Stimulated activated CD4-positive, alpha-beta T cell treated with anti-CD3 and anti-CD28 coated beads, Interleukin-4, amount 100 ng/mL, for 24 hours (primary cell): ENCODE measurements around the gene HNRNPM.
A peak's percentile ranks its signal among the peaks of the same experiment; 100 is the strongest.
"Not testable (repeated sequence)": the region's sequence is repeated elsewhere in the genome, so short reads cannot be mapped to it uniquely, and the experiment has no call there.

Source experiments
- DNase-seq: peaks from one replicate; pipeline ENCODE4 v3.0.0-alpha.2; 2020

Gene HNRNPM

GRCh38 chr19:8426283-8426682, 18.5 kb upstream of the HNRNPM start:
- no peak for DNase-seq

GRCh38 chr19:8429044-8429443, 15.7 kb upstream of the HNRNPM start:
- no peak for DNase-seq

- no peak for DNase-seq
Measured at GRCh38 chr19:8429826-8430225, 14.9 kb upstream of the HNRNPM start.

- DNase-seq, result no peak
Measured at GRCh38 chr19:8430650-8431049, 14.1 kb upstream of the HNRNPM start.

GRCh38 chr19:8438236-8438635, 6.5 kb upstream of the HNRNPM start:
- no peak for DNase-seq

DNA sequence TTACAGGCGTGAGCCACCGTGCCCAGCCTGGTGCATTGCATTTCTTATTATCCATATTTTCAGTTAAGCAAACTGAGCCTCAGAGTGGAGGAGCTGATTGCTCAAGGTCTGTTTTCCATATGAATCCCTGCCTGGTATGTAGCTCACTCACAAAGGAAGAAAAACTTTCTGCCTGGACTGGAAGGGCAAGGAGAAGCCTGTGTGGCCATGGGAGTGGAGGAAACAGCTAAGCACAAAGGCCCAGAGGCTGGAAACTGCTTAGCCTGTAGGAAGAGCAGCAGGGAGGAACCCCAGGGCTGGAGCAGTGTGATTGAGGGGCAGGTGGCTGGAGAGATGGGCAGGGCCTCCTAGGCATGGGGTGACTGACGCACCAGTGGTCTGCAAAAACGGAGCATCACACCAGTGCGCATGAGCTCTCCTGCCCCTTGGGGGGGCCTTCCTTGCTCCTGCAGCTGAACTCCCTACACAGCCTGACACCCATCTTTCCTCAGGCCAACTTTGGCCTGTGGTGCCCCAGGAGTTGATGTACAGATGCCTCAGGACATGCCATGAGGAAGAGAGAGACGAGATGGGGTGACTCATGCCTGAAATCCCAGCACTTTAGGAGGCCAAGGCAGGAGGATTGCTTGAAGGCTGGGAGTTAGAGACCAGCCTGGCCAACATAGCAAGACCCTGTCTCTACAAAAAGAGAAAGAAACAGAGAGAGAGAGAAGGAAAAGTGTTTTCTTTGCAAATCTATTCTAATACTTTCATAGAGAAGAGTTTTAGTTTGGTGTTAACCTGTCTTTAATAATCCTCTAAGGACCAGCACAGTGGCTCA, 2.8 kb upstream of the HNRNPM start:
- DNase-seq, result no peak

- not testable (repeated sequence) for DNase-seq
Measured at GRCh38 chr19:8444140-8444676, 567 bp upstream of the HNRNPM start.

DNA sequence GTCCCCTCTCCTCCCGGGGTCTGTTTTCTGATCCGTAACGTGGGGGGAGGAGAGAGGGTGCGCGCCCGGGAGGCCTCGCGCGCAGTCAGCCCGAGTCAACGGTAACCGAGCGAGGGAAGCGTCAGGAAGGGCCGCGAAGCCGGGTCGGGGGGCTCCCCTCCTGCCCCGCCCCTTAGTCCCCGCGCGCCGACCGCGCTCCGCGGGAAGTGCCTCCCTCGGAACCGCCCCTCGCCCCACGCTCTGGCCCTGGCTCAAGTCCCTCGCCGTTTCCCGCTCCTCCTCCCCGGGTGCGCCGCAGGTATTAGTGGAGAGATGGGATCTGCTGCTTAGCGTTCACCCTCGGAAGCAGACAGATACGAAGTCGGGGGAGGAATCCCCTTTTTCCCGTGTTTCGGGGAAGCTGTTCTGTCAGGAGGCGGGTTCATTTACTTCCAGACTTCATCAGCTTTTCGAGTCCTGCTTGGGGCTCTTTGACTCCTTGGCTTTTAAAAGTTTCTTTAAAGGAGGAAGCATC, 770 bp downstream of the HNRNPM start:
- peak; percentile 47 for DNase-seq

- DNase-seq, result no peak
Measured at GRCh38 chr19:8446061-8446709, 1.4 kb downstream of the HNRNPM start.

GRCh38 chr19:8449830-8450229, 5.1 kb downstream of the HNRNPM start:
- DNase-seq, result no peak

- DNase-seq, result no peak
Measured at GRCh38 chr19:8451377-8451776, 6.6 kb downstream of the HNRNPM start.

DNA sequence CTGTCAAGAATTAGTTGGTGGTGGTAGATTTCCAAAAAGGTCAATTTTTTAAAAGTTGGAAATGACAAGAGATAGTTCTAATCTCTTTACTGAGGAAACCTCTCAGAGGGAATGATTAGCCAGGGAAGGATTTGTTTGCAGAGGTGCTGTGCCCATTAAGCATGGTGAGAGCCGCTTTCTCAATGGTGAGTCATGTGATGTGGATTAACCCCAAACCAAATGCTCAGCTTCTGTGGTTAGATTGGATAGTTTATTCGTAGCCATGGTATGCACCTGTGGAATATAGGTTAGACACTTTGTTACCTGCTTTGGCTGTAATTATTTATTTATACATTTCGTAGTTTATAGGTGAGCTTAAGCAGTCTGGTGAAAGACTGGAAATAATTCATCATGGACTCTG, 7.1 kb downstream of the HNRNPM start:
- peak; percentile 20 for DNase-seq

DNA sequence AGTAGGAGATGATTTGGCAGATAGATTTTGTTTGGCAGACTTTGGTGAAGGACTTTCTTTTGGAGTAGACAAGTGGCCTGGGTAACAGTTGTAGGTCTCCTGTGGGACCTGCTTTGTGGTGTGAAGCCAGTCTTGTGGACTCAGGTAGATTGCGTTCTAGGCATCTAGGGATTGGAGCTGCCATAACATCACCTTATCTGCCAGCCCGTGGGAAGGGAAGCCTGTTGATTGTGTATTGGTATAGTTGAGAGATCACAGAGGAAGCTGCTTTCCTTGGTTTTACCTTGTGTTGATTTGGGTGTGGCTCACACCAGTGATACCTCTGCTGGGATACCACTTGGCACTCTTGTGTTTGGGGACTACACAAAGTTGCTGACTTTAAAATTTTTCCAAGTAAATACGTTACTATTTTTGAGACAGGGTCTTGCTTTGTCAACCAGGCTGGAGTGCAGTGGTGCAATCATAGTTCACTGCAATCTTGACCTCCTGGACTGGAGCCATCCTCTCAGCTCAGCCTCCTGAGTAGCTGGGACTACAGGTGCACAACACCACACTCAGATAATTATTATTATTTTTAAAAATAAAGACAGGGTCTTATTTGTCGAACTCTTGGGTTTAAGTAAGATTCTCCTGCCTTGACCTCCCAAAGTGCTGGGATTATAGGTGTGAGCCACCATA, 7.8 kb downstream of the HNRNPM start:
- DNase-seq, result no peak

- DNase-seq, result no peak
Measured at GRCh38 chr19:8453616-8454015, 8.8 kb downstream of the HNRNPM start.

DNA sequence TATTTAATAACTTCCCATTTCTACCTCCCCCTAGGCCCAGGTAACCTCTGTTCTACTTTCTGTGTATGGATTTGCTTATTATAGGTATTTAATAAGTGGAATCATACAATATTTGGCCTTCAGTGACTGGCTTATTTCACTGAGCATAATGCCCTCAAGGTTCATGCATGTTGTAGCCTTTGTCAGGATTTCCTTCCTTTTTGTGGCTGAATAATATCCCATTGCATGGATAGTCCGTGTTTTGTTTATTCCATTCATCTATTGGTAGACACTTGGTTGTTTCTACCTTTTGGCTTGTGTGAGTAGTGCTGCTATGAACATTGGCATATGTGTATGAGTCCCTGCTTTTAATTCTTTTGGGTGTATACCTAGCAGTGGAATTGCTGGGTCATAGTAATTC, 9.4 kb downstream of the HNRNPM start:
- no peak for DNase-seq

DNA sequence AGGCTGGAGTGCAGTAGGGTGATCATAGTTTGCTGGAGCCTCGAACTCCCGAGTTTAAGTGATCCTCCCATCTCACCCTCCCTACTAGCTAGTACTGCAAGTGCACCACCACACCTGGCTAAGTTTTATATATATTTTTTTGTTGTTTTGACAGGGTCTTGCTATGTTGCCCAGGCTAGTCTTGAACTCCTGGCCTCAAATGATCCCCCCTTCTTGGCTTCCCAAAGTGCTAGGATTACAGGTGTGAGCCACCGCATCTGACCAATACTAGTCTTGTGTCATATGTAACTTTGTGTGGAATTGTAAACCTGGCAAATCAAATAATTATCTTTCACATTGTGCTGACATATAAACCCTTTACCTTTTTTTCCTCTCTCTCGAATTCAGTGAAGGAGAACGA, 10.2 kb downstream of the HNRNPM start:
- no peak for DNase-seq

DNA sequence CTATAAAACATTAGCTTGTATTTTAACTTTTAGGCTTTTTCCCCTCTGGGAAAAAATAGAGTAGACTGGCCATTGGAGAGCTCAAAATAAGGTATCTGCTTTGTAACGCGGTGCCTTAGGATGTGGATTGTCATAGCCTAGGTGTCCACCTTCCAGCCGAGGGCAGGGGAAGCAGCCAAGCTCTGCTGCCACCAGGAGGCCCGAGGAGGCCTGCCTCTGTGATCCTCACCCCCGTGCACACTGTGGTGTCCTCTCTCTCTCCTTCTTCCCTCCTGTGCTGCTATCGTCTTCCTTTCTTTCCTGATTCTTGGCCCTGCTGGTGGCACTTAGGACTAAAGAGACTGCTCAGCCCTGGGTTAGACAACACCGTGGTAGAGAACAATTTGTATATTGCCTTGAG, 11.3 kb downstream of the HNRNPM start:
- no peak for DNase-seq

DNA sequence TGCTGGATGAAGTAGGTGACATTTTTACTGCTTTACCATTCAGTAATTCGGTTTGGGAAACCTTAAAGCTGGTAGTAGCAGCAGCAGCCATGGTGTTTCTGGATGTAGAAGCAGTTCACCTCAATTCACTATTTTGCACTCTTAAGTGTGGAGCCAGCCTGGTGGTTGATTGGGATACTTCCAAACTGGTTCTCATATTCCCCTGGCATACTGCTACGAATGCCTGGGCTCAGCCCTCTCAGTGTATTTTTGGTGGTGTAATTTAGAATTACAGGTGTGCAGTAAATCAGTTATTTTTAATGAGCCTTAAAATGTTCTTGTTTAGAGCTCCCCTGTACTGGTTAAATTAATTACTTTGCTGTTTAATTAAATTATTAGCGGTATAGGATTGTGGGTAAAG, 12.4 kb downstream of the HNRNPM start:
- no peak for DNase-seq

DNA sequence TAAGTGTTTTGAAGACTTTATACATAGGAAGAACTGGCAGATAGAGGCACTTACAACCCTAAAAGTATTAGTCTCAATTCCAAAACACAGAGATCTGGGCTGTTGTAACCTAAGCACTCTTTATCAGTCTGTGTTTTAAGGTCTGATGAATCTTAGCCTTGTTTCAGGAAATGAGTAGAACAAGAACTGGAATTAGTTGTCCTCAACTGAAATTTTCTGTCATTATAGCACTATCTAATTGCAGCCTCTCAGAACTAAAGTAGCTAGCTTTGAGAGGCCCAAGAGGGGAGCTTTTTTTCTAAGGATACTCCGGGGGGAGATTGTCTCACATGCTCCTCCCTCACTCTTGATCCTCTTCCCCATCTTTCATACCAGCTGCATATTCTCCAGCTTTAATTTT, 13.1 kb downstream of the HNRNPM start:
- no peak for DNase-seq

DNA sequence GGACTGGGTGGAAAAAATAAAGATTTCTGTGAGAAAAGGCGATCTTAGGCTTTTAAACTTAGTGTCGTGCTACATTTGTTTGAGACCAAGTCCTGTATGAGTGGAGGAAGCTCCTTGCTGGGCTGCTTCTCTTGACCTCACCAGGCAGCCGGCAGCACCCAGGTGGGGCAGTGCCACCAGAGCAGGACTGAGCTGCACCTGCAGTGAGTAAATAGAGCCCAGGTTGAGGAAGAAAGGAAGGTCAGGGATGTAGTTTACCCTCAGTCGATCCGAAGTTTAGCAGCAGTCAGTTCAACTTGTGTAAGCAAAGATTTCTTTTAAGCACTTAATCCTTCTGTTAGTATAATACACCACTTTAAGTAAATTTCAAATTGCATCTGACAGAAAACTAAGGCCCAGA, 13.6 kb downstream of the HNRNPM start:
- DNase-seq, result no peak

GRCh38 chr19:8459095-8459494, 14.3 kb downstream of the HNRNPM start:
- DNase-seq, result no peak

DNA sequence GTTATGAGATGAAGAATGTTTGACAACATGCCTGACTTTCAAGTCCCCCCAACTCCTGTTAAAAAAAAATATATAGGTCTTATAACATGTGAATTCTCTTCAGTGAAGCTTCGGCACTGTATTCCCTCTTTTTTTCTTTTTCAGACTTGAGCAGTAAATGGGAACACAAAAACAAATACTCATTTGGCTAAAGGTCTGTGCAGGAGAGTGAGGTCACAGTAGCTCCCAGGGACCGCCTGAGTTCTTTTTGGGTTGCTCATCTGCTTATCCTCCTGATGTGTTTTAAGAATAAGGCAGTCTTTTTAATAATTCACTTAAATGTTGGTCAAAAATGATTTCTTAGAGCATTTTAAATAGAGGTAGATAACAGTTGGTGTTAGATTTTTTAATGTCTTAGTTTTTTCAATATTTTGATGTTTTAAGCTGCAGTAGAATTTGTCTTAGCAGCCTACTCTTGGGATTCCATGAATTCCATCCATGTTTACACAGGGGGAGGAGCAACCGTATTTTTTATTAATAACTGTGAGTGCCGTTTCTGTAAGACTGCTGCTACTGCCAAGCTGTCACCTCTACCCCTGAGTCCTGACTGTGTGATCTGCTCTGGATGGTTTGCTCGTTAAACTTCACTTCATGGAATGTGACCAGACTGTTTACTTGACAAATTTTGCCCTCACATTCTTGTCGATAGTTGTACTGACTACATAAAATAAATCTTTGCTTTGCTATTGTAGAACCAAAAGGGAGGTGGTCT, 14.9 kb downstream of the HNRNPM start:
- no peak for DNase-seq
